T47D (cell line): Measurements from ENCODE around the gene SSBP4.
A peak's percentile ranks its signal among the peaks of the same experiment; 100 is the strongest.

ENCODE experiments used
- DNase-seq, 2 experiments: peaks; one replicate each; pipeline versions ENCODE4 v3.0.0 to v3.0.0-alpha.2; 2011 to 2012; ENCODE audit warnings: low read depth in 1 of 2, low spot score in 1 of 2
- JUND ChIP-seq: IDR thresholded peaks from 2 replicates; pipeline ENCODE4 v1.6.1; 2012; ENCODE audit warnings: low read depth
- in situ Hi-C: cut with HindIII; loops from 2 replicates; pipeline ENCODE4 v1.10.0; 2016; ENCODE audit warnings: low sequenced_read_pairs, low pct_unique_long_range_greater_than_20kb

SSBP4 gene

DNA sequence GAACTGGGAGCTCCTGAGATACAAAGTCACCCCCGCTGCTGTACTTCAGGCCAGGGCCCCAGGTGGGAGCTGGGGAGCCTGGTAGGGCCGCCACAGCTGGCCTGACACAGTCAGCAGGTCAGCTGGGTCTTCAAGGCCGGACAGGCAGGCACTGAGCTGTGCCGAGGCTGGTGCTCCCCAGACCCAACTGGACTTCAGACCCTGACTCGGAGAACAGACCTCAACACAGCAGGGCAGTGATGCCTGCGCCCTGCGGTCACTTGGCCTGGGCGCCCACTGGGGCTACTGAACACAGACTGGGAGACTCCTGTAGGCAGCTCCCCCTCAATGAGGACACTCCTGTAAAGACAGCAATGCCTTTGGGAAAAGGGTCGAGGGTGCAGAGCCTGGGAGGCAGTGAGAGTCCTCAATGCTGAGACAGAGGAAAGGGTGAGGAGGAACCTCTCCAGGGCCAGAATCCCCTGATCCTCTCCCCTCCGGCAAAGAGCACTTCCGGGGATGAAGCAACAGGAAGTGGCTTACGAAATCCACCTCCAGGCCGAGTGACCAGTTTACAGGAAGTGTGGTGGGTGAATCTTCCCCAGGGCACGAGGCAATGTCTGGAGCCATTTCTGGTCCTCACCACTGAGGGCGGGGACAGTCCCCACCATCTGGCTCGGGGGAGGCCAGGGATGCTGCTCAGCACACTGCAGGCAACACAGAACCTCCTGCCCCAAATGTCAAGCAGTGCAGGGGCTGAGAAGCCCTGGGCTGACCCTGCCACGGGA lies 59.5 kb downstream of the SSBP4 start:
- no peak for TF ChIP-seq JUND
- peak in 1 of 2 experiments; percentile 55 for DNase-seq
- in situ Hi-C loops, result no loop called here

DNA sequence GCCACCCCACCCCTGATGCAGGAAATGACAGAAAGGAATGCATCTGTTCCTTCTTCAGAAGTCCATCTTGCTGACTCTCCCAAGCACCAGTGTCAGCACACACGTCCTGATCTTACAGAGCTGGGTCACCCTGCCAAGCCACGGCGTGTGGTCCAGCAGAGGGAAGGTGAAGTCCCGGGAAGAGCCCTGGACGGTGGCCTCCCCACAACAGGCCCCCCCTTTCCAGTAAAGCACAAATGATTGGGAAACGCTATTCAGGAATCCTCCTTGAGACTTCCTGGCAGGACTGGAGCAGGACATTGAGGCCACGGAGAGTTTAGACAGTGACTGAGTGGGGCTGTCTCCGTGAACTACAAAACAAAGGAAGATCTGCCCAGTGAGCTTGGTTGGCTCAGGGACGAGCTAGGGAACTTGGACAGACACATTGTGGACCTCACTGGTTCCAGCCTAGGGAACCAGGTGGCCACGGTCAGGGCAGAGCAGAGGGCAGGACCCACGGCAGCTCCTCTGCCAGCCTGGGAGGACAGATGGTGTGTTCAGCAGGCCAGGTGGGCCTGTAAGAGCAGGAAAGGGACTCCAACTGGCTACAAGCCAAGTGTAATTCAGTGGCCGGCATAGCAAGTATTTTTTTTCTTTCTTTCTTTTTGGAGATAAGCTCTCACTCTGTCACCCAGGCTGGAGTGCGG lies 61.0 kb downstream of the SSBP4 start:
- no peak for TF ChIP-seq JUND
- DNase-seq, result no peak
- in situ Hi-C loops, result no loop called here

DNA sequence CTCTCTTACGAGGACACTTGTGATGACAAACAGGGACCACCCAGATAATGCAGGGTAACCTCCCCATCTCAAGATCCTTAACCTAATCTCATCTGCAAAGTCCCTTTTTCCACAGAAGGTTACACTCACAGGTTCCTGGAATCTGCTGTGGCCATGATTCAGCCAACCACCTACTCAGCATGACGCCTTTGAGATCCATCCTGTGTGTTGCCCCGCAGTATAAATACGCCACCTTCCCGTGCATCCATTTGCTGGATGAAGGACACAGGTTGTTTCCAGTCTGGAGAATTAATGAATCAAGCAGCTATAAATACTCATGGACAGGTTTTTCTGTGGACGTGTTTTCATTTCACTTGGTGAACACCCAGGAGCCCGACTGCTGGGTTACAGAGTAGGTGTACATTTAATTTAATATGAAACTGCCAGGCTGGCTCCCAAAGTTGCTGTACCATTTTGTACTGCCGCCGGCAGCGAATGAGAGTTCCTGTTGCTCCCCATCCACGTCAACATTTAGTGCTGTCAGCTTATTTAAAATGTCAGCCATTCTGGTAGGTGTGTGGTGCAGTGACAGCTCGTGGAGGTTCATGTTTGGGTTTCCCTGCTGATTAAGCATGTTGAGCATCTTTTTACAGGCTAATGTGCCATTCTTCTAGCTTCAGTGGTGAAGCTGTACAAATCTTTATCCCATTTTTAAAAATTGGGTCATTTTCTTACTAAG lies 62.5 kb downstream of the SSBP4 start:
- no peak for DNase-seq
- TF ChIP-seq JUND, result no peak
- in situ Hi-C loops, result no loop called here

DNA sequence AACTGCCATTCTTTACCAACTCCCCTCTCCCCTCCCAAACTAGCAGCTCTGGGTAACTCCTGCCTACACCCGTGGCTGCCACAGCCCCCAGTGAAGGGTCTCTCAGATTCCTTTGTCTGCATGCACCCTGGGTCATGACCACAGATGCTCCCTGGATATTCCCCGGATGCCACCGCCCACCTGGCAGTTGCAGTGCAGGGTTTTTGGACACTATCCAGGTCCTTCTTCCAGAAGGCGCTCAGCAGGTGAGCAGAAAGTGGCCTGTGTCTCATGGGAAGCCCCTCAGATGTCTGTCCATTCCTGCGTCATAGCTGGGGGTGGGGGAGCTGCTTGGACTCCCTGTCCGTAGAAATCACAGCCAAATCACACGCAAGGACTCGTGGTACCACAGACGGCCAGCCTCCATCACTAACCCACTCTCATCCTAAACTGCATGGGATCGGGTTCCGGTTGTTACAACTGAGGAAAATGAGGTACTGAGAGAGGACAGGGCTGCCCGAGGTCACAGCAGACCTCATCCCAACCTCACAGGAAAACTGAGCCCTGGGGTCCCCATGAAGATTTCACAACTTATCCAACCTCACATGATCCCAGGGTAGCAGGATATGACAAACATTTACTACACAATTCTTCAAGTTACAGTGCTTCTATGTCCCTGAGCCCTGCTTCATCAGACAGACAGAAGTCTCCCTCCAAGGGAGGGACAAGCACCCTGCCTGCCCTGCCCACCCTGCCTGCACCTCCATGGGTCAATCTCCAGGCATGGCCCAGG lies 64.1 kb downstream of the SSBP4 start:
- in situ Hi-C loops, result no loop called here
- no peak for DNase-seq
- no peak for TF ChIP-seq JUND
